H1 (cell line): ENCODE measurements around the gene CTIF. TPM values are rescaled to one million over a fixed set of nuclear protein-coding genes. Genes with fewer than 3 reads are reported as not detected.

ENCODE experiments used
- CTCF ChIA-PET: fragments of 300-600 bp; sonication (Branson Sonifier 250); formaldehyde crosslinking; loops from one replicate; lab custom pipeline; 2021; ENCODE audit not compliant: partially characterized antibody; lab: Charles Lee
- POLR2A ChIA-PET: fragments of 300-600 bp; sonication (Branson Sonifier 250); formaldehyde crosslinking; loops from one replicate; lab custom pipeline; 2021; ENCODE audit warnings: inconsistent platforms; ENCODE audit not compliant: partially characterized antibody; lab: Charles Lee
- DNase-seq, 2 experiments: peaks; one replicate each; pipeline versions ENCODE4 v3.0.0 to v3.0.0-alpha.2; 2010 to 2022; ENCODE audit warnings: low spot score in 2 of 2, low read depth in 1 of 2, mixed read lengths in 1 of 2
- FAIRE-seq: peaks from 2 replicates; lab custom pipeline; 2011; peaks lifted over from hg19 to GRCh38; lab: Jason Lieb, UNC
- H2AFZ ChIP-seq: 2 replicates; pipeline ENCODE4 v1.8.1; 2012; ENCODE audit warnings: low read length, inconsistent platforms
- H2AK5ac ChIP-seq: 2 replicates; pipeline ENCODE4 v1.6.1; 2013; ENCODE audit warnings: low read depth, low read length
- H2BK120ac ChIP-seq: replicated peaks from 2 replicates; pipeline ENCODE3; 2013; ENCODE audit warnings: low read depth, low read length, inconsistent platforms
- H2BK12ac ChIP-seq: 2 replicates; pipeline ENCODE4 v1.6.1; 2013; ENCODE audit warnings: low read depth, low read length
- H2BK15ac ChIP-seq: 2 replicates; pipeline ENCODE4 v1.6.1; 2013; ENCODE audit warnings: low read length
- H2BK20ac ChIP-seq: 2 replicates; pipeline ENCODE4 v1.6.1; 2013; ENCODE audit warnings: low read length
- H2BK5ac ChIP-seq: 2 replicates; pipeline ENCODE4 v1.6.1; 2013; ENCODE audit warnings: low read depth, low read length
- H3K14ac ChIP-seq: 2 replicates; pipeline ENCODE4 v1.6.1; 2013; ENCODE audit warnings: inconsistent platforms; ENCODE audit not compliant: insufficient read length
- H3K18ac ChIP-seq: 2 replicates; pipeline ENCODE4 v1.6.1; 2013; ENCODE audit warnings: low read length; ENCODE audit errors: extremely low read depth
- H3K23ac ChIP-seq: 2 replicates; pipeline ENCODE4 v1.6.1; 2013; ENCODE audit warnings: inconsistent platforms; ENCODE audit not compliant: insufficient read length
- H3K23me2 ChIP-seq: 2 replicates; pipeline ENCODE4 v1.6.1; 2013; ENCODE audit warnings: low read depth, low read length
- H3K27ac ChIP-seq: 2 replicates; pipeline ENCODE4 v1.6.1; 2011; ENCODE audit warnings: low read depth, low read length, inconsistent platforms
- H3K27me3 ChIP-seq, 4 experiments: replicated peaks in 1 of 4; 1 replicate in 1 of 4; 2 replicates in 3 of 4; pipeline versions ENCODE4 v1.6.1 to v1.8.1; 2011 to 2013; ENCODE audit warnings: low read length in 3 of 4, mild to moderate bottlenecking in 3 of 4, inconsistent platforms in 2 of 4, mixed read lengths in 2 of 4, moderate library complexity in 1 of 4; ENCODE audit not compliant: control insufficient read depth in 3 of 4, insufficient read depth in 3 of 4; ENCODE audit errors: extremely low read depth in 1 of 4
- H3K36me3 ChIP-seq, 4 experiments: 2 replicates each; pipeline versions ENCODE4 v1.6.1 to v1.8.1; 2011 to 2013; ENCODE audit warnings: mild to moderate bottlenecking in 4 of 4, low read length in 3 of 4, moderate library complexity in 2 of 4, control low read depth in 1 of 4, inconsistent platforms in 1 of 4; ENCODE audit not compliant: insufficient read depth in 4 of 4, control insufficient read depth in 2 of 4
- H3K4ac ChIP-seq: replicated peaks from 2 replicates; pipeline ENCODE3; 2013; ENCODE audit warnings: low read length, low read depth, mixed read lengths, inconsistent platforms; ENCODE audit not compliant: insufficient read length
- H3K4me1 ChIP-seq, 4 experiments: replicated peaks in 1 of 4; 1 replicate in 1 of 4; 2 replicates in 3 of 4; pipeline versions ENCODE4 v1.6.1 to v1.8.1; 2011 to 2013; ENCODE audit warnings: low read length in 3 of 4, inconsistent platforms in 2 of 4, mixed read lengths in 1 of 4; ENCODE audit not compliant: insufficient read depth in 4 of 4, control insufficient read depth in 3 of 4
- H3K4me2 ChIP-seq, 2 experiments: 2 replicates each; pipeline versions ENCODE4 v1.6.1 to v1.8.1; 2011 to 2013; ENCODE audit warnings: low read depth in 2 of 2, low read length in 2 of 2, control low read depth in 1 of 2, inconsistent platforms in 1 of 2, mild to moderate bottlenecking in 1 of 2; ENCODE audit not compliant: insufficient read depth in 1 of 2
- H3K4me3 ChIP-seq, 4 experiments: fragments of 200-600, 300-600 bp in 1 of 4; sonication (generic), shearing (Covaris generic), sonication (Bioruptor Twin) in 1 of 4; 2 replicates each; pipeline versions ENCODE4 v1.5.1 to v1.8.1; 2011 to 2016; ENCODE audit warnings: low read length in 4 of 4, low read depth in 3 of 4, control low read depth in 2 of 4, inconsistent platforms in 2 of 4, mild to moderate bottlenecking in 2 of 4, mixed read lengths in 1 of 4, moderate library complexity in 1 of 4; ENCODE audit not compliant: insufficient read depth in 2 of 4; ENCODE audit errors: extremely low read depth in 1 of 4
- H3K56ac ChIP-seq: replicated peaks from 2 replicates; pipeline ENCODE3; 2013; ENCODE audit warnings: low read depth, mild to moderate bottlenecking, mixed read lengths, low read length, inconsistent platforms; ENCODE audit not compliant: insufficient read length
- H3K79me1 ChIP-seq: 2 replicates; pipeline ENCODE4 v1.6.1; 2013; ENCODE audit warnings: low read depth, low read length, control low read depth
- H3K79me2 ChIP-seq, 2 experiments: 2 replicates each; pipeline versions ENCODE4 v1.6.1 to v1.8.1; 2012 to 2013; ENCODE audit warnings: low read length in 2 of 2, mild to moderate bottlenecking in 2 of 2, inconsistent platforms in 1 of 2; ENCODE audit not compliant: insufficient read depth in 2 of 2, control insufficient read depth in 1 of 2
- H3K9ac ChIP-seq, 4 experiments: replicated peaks in 1 of 4; 1 replicate in 1 of 4; 2 replicates in 3 of 4; pipeline versions ENCODE4 v1.6.1 to v1.8.1; 2011 to 2013; ENCODE audit warnings: low read depth in 3 of 4, low read length in 3 of 4, control low read depth in 2 of 4, mild to moderate bottlenecking in 2 of 4, moderate library complexity in 2 of 4, inconsistent platforms in 1 of 4; ENCODE audit errors: extremely low read depth in 1 of 4
- H3K9me3 ChIP-seq, 2 experiments: 2 replicates each; pipeline versions ENCODE4 v1.6.1 to v1.8.1; 2012 to 2013; ENCODE audit warnings: mild to moderate bottlenecking in 2 of 2, moderate library complexity in 2 of 2, control low read depth in 1 of 2, inconsistent platforms in 1 of 2, low read depth in 1 of 2, low read length in 1 of 2, mixed read lengths in 1 of 2; ENCODE audit not compliant: insufficient read depth in 2 of 2
- H4K20me1 ChIP-seq, 2 experiments: replicated peaks in 1 of 2; 2 replicates each; pipeline versions ENCODE3 to v1.8.1; 2011 to 2013; ENCODE audit warnings: inconsistent platforms in 2 of 2, low read length in 2 of 2, mild to moderate bottlenecking in 1 of 2; ENCODE audit not compliant: insufficient read depth in 2 of 2, control insufficient read depth in 1 of 2
- H4K5ac ChIP-seq: 2 replicates; pipeline ENCODE4 v1.6.1; 2013; ENCODE audit warnings: low read length, low read depth, mixed read lengths, inconsistent platforms; ENCODE audit not compliant: insufficient read length
- H4K8ac ChIP-seq: 2 replicates; pipeline ENCODE4 v1.8.0; 2013; ENCODE audit warnings: mild to moderate bottlenecking, moderate library complexity, low read length, inconsistent platforms; ENCODE audit not compliant: insufficient read depth; ENCODE audit errors: extremely low read depth
- H4K91ac ChIP-seq: replicated peaks from 2 replicates; pipeline ENCODE3; 2013; ENCODE audit warnings: low read length, mixed read lengths, inconsistent platforms; ENCODE audit not compliant: insufficient read length
- CHD1 ChIP-seq: IDR thresholded peaks from 2 replicates; pipeline ENCODE4 v1.6.1; 2012; ENCODE audit warnings: low read depth, low read length, improper control_type of control experiment
- EZH2 ChIP-seq: fragments of 200-600 bp; sonication (generic); IDR thresholded peaks from 2 replicates; pipeline ENCODE4 v1.7.1; 2012; ENCODE audit warnings: low read depth, mild to moderate bottlenecking, moderate library complexity, low read length, inconsistent platforms; ENCODE audit not compliant: severe bottlenecking
- HDAC2 ChIP-seq, 2 experiments: fragments of 300-600 bp in 1 of 2; sonication (generic) in 1 of 2; IDR thresholded peaks; 2 replicates each; pipeline ENCODE4 v1.6.1; 2011 to 2012; ENCODE audit warnings: low read depth in 2 of 2, low read length in 2 of 2, mild to moderate bottlenecking in 2 of 2, moderate library complexity in 2 of 2, borderline replicate concordance in 1 of 2, inconsistent platforms in 1 of 2
- PHF8 ChIP-seq: fragments of 200-600 bp; sonication (generic); conservative IDR thresholded peaks from 2 replicates; pipeline ENCODE4 v1.7.1; 2012; ENCODE audit warnings: low read depth, mild to moderate bottlenecking, inconsistent platforms, low read length, moderate library complexity
- RBBP5 ChIP-seq: IDR thresholded peaks from 2 replicates; pipeline ENCODE4 v1.7.1; 2012; ENCODE audit warnings: low read depth, mild to moderate bottlenecking, inconsistent platforms, low read length, moderate library complexity, borderline replicate concordance
- SUZ12 ChIP-seq: fragments of 200-600 bp; sonication (generic); IDR thresholded peaks from 2 replicates; pipeline ENCODE4 v1.6.1; 2012; ENCODE audit warnings: mild to moderate bottlenecking, inconsistent platforms, low read length, moderate library complexity, mixed read lengths
- WGBS, 2 experiments: shearing (Covaris generic) in 1 of 2; methylation state at CpG; one replicate each; pipeline versions ENCODE4 v1.1.6 to v1.1.7; 2013 to 2015; ENCODE audit warnings: low lambda C conversion rate in 2 of 2, mixed read lengths in 2 of 2, inconsistent platforms in 1 of 2, low coverage in 1 of 2, missing lambda C conversion rate in 1 of 2; ENCODE audit not compliant: insufficient replicate concordance in 2 of 2, insufficient coverage in 1 of 2, insufficient read length in 1 of 2; ENCODE audit errors: extremely low coverage in 1 of 2, missing lambda C conversion rate in 1 of 2; 5-methylcytosine and 5-hydroxymethylcytosine counted together
- polyA plus RNA-seq, 7 experiments: library from polyadenylated mRNA; depleted of rRNA in 3 of 7; stranded (reverse) in 5 of 7; unstranded in 2 of 7; fragments of >200 nt in 5 of 7; fragments of 200-250 nt in 2 of 7; gene quantifications; 1 replicate in 5 of 7; 2 replicates in 1 of 7; 4 replicates in 1 of 7; pipeline versions ENCODE4 v1.2.1 to v1.2.3, GENCODE V29; 2011 to 2013; ENCODE audit warnings: missing spikeins in 2 of 7, mixed read lengths in 2 of 7
- total RNA-seq: library from RNA; stranded (reverse); fragmentation: NEBNext Ultra II Directional; extraction: Animal tissue kit (Norgen Biotek cat#: 25700); gene quantifications from 2 replicates; pipeline ENCODE4 v1.2.1, GENCODE V29; 2021
- TF ChIP-seq, protein P1 (sequence below), 3 experiments: IDR thresholded peaks; 1 replicate in 2 of 3; 2 replicates in 1 of 3; pipeline versions ENCODE4 v1.5.1 to v1.6.1; 2011; ENCODE audit warnings: low read length in 3 of 3, mild to moderate bottlenecking in 3 of 3, inconsistent platforms in 2 of 3, low read depth in 1 of 3, moderate library complexity in 1 of 3; ENCODE audit not compliant: insufficient read depth in 1 of 3; ENCODE audit errors: control extremely low read depth in 1 of 3

Gene CTIF
- total and polyA plus RNA-seq, 2 of the 8 experiments (the other 6 are each of a cell fraction or from before 2014, with no cell fraction given): 9.0 to 17.8 TPM

DNA sequence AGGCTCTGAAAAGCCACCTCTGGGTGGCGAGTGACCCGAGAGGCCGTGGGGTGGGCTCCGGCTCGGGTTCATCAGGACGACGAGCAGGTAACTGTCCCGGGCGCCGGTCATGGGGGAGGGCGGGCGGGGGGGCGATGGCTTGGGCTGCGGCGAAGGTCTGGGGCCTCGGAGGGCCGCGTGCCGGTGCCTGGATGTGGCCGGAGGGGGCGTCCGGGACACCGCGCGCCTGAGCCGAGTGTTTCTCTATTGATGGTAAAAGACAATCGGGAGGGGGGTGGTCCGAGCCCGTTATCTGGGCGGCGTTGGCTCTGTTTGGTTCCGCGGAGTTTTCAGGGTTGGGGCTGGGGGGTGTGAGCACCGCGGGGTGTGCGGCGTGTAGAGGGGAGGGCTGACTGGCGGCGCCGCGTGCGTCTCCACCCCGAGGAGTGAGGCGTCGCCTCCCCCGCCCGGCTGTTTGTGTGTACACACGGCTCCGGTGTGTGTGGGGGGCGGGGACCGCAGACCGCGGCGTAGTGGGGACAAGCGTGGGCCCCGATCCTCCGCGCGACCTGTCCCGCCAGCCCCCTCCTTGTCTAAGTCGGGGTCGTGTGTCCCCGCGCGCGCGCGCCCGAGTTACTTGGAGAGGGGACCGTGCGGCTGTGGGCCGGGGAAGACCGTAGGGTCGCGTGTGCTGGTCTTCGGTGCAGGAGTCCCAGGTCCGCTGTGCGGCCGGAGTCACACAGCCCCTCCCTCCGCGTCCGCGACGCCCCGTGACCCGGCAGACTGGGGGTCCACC, 1.6 kb downstream of the CTIF start:
- no peak overlapping the region for H3K27ac ChIP-seq
- H3K36me3 ChIP-seq: no peaks in the 10 kb centered on the region
- no peak overlapping the region for H3K23ac ChIP-seq
- H3K14ac ChIP-seq: no peak overlapping the region
- peak overlapping the region; percentile 45 for H4K8ac ChIP-seq
- POLR2A ChIA-PET: no interaction called here
- H3K4me3 ChIP-seq: peak overlapping the region; percentile 70 to 92 (median 75)
- no peak overlapping the region for H2BK20ac ChIP-seq
- 3% methylated on average over 25 of the region's 86 CpGs; no CpG with 5 or more reads in 1 of the 2 experiments for WGBS, 2 experiments
- peaks cover 0 to 8% of the 10 kb centered on the region in 2 experiments for H4K20me1 ChIP-seq
- peaks cover 0 to 17% of the 10 kb centered on the region in 2 experiments; a peak in 2 of 4 replicates for H3K79me2 ChIP-seq
- H3K56ac ChIP-seq: no peak overlapping the region
- H2BK120ac ChIP-seq: no peak overlapping the region
- no peak overlapping the region; the same call in 1 of the 2 replicates for H2BK12ac ChIP-seq
- peak overlapping the region; percentile 81 to 94 for H3K4me2 ChIP-seq
- peaks cover 0 to 13% (median 5%) of the 10 kb centered on the region in 4 experiments; a peak in 5 of 7 replicates for H3K27me3 ChIP-seq
- no peak overlapping the region for H2BK5ac ChIP-seq
- H3K23me2 ChIP-seq: peaks cover 20% of the 10 kb centered on the region
- peak in 1 of 2 experiments; percentile 71 for DNase-seq
- no peak overlapping the region for H3K4ac ChIP-seq
- H3K9ac ChIP-seq: peak overlapping the region in 3 of 4 experiments; percentile 25 to 52 (median 39); a peak in 4 of 7 replicates
- no peaks in the 10 kb centered on the region for H3K9me3 ChIP-seq
- H4K91ac ChIP-seq: no peak overlapping the region
- no peak overlapping the region for H4K5ac ChIP-seq
- H3K4me1 ChIP-seq: peaks cover 30 to 49% (median 35%) of the 10 kb centered on the region in 4 experiments
- FAIRE-seq: no peak
- CTCF ChIA-PET: no interaction called here
- peak overlapping the region; percentile 19; the same call in 1 of the 2 replicates for H3K18ac ChIP-seq
- no peak overlapping the region for H2AK5ac ChIP-seq
- H2BK15ac ChIP-seq: no peak overlapping the region
- H2AFZ ChIP-seq: no peak overlapping the region
- peaks cover 8% of the 10 kb centered on the region; the same call in 1 of the 2 replicates for H3K79me1 ChIP-seq
- TF ChIP-seq, protein P1, sequence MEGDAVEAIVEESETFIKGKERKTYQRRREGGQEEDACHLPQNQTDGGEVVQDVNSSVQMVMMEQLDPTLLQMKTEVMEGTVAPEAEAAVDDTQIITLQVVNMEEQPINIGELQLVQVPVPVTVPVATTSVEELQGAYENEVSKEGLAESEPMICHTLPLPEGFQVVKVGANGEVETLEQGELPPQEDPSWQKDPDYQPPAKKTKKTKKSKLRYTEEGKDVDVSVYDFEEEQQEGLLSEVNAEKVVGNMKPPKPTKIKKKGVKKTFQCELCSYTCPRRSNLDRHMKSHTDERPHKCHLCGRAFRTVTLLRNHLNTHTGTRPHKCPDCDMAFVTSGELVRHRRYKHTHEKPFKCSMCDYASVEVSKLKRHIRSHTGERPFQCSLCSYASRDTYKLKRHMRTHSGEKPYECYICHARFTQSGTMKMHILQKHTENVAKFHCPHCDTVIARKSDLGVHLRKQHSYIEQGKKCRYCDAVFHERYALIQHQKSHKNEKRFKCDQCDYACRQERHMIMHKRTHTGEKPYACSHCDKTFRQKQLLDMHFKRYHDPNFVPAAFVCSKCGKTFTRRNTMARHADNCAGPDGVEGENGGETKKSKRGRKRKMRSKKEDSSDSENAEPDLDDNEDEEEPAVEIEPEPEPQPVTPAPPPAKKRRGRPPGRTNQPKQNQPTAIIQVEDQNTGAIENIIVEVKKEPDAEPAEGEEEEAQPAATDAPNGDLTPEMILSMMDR (IDR thresholded peaks at IDR 0.05; ENCODE audit: control extremely low read depth in 1 of 3, insufficient read depth in 1 of 3, low read depth in 1 of 3, low read length in 3 of 3): peak in 1 of 3 experiments; percentile 44; a peak in 1 of 4 replicates
- no peak for TF ChIP-seq CHD1
- TF ChIP-seq SUZ12: peak; percentile 70; the same call in 1 of the 2 replicates
- TF ChIP-seq PHF8: no peak
- TF ChIP-seq HDAC2 (IDR thresholded peaks at IDR 0.05; ENCODE audit: borderline replicate concordance in 1 of 2, low read depth in 2 of 2, low read length in 2 of 2): peak in 1 of 2 experiments; percentile 35; a peak in 1 of 4 replicates
- TF ChIP-seq RBBP5: peak; percentile 3; the same call in 1 of the 2 replicates
- TF ChIP-seq EZH2: peak; percentile 1
